NCI-H510A treated with DMSO at 0.1 percent for 48 hours (cell line): ENCODE data around the gene EIF2B2.
A peak's percentile ranks its signal among the peaks of the same experiment; 100 is the strongest.

ENCODE experiments used
- DNase-seq: peaks from one replicate; lab custom pipeline; 2025; lab: John Stamatoyannopoulos, UW

Gene EIF2B2

DNA sequence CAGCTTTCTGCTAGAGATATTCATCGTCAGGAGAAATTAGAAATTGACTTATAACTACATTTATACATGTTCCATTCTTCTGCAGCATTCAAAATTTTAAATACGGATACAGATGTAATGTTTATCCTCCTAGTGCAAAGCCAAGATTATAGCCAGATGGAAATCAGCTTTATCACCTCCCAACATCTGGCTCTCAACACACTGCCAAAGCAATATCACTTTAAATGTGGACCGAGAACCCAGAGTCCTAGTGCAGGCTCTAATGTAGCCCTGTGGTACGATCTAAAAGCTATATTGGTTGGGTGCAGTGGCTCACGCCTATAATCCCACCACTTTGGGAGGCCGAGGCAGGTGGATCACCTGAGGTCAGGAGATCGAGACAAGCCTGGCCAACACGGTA is 42.0 kb downstream of the EIF2B2 start:
- DNase-seq, result no peak

DNA sequence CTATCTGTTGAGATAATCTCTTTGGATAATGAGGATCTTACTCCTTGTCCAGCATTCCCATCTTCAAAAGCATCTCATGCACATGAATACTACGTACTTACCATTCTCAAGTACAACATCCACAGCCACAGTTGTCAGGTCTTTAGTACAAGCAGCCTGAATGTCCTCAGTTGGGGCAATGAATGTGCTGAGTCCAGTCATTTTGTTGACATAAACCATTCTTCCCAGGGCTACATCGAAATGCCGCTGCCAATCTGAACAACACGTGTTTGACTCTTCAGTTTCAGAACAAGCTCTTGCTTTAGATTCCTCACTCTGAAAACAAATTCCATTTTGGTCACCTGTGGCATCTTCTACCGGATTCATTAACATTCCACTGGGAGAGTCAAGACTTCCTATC is 43.6 kb downstream of the EIF2B2 start:
- no peak for DNase-seq

DNA sequence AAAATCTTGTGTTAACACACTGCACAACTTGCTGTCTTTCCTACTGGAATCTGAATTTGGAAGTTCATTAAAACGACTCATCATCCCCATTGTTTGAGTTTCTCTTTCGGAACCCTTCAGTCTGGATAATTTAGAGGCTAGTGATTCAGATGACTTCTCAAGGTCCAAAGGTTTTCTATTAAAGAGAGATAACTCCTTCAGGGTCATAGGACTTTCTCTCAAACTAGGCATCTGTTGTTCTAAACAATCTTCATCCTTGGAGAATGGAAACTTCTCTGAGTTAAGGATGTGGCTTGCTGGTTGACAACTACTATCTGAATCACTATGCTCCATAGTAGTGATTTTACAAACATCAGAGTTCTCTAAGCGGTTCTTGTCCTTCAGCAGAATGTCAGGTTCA is 44.2 kb downstream of the EIF2B2 start:
- no peak for DNase-seq

DNA sequence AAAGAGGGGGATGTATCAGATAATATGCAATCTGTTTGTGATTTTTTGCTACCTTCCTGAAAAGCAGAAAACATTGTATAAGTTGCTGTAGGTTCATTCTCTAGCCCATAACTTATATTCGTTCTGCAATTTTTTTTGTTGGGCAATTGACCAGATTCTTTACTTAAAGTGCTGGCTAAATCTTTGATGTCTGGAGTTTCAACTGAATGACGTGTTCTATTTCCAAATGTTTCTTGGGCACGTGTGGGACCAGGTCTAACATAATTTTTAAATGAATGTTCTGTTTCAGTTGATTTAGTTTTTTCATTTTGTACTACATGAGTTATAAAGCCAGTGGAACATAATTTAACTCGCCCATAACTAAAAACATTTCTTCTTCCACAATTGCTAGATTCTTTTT is 44.8 kb downstream of the EIF2B2 start:
- DNase-seq, result no peak

DNA sequence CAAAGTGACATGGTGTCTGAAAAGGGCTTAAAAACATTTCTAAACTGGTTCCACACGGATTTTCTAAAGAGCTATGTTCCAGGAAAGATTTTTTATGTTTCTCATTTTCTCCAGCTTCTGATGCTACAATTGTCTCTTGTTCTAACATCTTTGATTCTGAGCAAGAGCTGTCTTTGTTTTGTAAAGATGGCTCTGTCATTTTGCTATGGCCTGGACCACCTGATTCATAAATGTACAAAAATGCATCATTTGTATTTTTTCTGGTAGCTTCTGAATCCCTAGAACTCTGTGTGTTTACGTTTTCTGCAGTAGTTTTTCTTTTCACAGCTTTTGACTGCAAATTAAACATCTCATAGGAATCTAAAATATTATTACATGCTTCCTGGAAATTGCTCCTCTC is 45.4 kb downstream of the EIF2B2 start:
- DNase-seq, result no peak

DNA sequence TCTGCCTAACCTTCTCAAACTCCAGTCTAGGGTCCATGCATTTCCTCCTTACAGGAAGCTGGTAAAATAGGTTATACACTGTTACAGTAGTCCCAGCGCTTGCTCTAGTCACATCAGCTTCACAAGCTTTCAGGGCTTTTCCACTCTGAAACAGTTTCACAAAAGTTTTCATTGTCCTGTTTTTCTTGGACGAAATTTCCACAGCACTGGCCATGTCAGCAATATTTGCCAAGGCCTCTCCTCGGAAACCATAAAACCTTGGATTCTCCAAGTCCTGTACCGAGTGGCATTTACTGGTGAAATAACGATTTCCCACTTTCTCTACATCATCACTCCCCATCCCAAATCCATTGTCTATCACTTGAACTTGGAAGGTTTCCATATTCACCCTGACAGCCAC is 46.4 kb downstream of the EIF2B2 start:
- no peak for DNase-seq

DNA sequence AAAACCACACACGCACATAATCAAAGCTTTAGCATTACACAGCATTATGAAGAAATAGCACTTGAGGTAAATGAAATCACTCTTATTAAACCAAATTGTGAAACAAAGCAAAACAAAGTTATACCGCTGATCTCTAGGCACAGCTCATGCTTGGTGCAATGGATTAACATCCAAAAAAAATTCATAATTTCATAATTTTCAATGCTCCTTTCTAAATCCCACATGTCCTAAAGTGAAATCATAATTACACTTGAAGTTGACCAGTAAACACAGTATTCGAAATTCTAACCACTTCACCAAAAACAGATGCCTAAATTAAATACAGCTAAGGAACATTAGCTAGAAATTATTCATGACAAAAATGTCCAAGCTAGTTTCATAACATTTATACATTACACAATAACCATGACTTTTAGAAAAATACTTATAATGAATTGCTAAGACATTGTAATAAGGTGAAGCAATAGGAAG is 47.0 kb downstream of the EIF2B2 start:
- no peak for DNase-seq

DNA sequence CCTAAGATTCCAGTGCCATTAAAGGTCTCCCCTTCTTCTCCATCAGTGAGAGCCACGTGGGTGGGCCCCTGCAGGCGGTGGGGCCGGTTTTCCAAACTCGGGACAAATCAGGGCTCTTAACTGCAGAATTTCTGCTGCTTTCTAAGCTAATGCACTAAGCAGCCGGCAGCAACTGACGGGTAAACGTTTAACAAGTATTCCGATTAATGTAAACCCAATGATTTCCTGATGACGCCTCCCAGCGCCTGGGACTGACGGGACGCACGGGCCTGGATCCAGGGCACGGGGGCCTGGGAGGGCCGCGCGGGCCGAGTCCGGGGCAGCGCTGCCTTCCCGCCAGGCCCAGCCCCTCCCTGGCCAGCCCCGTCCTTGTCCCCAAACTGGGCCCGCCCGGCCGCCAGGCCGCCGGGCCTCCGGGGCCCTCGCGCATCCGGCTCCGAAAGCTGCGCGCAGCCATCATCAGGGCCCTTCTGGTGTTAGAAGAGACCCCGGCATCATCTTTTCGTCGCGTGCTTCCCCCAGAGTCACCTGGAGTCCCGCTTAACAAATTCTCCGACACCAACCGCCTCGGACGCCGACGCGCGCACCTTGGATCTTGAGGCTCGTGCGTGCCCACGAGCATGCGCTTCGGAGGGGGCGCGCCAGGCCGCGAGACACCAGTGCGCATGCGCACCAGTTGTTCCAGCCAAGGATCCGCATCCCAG is 48.3 kb downstream of the EIF2B2 start, which contains the start of gene MLH3:
Gene MLH3 (minus strand): TSS at position 616 of the 704 bp plus-strand sequence. CDS start 1,812 bp downstream, outside the sequence.
- peak; percentile 85 for DNase-seq

DNA sequence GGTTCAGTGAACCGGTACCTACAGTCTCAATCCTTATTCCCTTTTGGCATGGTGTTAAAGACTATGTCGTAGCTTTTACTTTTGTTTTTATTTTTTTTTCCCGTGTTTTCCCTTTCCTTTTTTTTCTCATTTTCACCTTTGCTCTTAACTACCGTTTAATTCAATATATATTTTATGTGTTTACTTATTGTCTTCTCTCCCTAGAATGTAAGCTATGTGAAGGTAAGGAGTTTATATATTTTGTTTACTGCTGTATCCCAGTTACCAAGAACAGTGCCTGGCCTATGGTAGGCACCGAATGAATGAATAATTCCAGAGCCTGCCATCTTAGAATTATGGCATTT is 48.8 kb downstream of the EIF2B2 start:
- DNase-seq, result no peak

DNA sequence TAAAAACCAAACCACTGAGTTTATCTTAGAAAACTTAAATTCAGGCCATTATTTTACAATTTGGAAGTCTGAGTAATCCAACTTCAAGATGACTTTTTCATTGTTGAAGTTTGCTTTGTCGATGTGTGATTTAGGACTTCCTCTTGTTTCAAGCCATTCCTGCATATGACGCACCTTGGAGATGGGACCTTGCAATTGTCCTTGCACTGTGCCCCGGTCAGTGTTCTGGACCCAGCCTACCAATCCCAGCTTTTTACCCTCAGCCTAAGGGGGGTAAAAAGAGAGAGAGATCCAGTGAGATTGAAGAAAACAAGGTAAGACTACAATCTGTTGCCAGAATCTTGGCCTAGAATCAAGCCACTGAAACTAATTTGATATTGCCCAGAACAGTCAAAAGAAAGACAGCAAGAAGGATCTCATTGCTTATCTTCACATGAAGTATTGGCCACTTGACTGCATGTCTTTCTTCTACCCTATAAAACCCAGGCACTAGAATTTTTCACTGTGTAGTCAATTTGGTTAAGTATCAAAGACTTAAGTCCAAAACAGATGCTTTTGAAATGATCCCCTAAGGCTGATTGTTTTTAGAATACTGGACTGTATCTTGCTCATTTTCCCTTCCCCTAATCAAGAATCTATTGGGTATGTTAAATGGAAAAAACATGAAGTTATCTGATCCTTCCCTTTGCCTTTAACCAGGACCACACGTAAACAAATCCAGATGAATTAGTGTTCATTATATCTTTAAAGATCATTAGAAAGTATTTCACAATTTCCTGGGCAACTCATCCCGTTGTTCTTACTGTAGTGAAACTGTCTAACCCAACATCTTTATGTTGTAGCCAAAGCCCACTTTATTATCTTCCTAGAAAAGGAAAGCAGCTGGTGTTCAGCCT is 50.9 kb downstream of the EIF2B2 start:
- no peak for DNase-seq

DNA sequence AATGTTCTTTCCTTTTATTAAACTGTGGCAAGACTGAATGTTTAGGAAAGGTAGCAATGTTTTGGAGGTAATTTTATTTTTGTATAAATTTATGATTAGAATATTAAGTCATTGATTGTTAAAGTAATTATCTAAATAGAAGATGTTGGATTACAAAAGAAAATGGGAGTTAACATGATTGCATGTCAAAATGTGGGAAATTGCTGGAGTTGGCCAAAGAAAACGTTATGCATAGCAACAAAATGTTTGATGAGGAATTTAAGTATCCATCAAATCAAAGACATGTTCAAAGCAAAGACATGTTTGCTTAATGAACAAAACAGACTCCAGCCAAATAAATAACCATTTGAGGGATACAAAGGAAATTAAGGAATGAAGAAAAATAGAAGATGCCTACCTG is 51.7 kb downstream of the EIF2B2 start:
- no peak for DNase-seq

DNA sequence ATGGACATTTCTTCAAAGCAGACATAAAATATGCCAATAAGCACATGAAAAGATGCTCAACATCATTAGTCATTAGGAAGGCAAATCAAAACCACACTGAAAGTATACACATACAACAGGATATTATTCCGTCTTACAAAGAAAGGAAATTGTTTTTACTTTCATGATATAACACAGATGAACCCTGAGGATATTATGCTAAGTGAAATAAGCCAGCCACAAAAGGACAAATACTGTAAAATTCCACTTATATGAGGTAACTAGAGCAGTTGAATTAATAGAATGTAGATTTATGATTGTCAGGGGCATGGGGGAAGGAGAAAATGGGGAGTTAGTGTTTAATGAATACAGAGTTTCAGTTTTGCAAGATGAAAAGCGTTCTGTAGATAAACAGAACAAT is 56.9 kb downstream of the EIF2B2 start:
- DNase-seq, result no peak

DNA sequence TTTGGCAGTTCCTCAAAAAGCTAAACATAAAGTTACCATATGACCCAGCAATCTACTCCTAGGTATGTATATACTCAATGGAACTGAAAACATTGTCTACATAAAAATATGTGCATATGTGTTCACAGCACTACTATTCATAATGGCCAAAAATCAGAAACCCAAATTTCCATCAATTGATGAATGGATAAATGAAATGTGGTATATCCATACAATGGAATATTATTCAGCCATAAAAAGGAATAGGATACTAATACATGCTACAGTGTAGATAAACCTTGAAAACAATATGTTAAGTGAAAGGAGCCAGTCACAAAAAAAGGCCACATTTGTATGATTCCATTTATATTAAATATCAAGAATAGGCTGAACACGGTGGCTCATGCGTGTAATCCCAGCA is 57.7 kb downstream of the EIF2B2 start:
- DNase-seq, result no peak
